Measurements from ENCODE around the gene APOBEC3A.

GRCh38 chr22:39003165-39003638 lies 45.8 kb downstream of the APOBEC3A start:
- TF ChIP-seq POLR2A (IDR thresholded peaks at IDR 0.05): no peak
- TF ChIP-seq CTCF (IDR thresholded peaks at IDR 0.05): peak; percentile 65 to 93 (median 86)
